ENCODE results near the gene PRKCA.

DNA sequence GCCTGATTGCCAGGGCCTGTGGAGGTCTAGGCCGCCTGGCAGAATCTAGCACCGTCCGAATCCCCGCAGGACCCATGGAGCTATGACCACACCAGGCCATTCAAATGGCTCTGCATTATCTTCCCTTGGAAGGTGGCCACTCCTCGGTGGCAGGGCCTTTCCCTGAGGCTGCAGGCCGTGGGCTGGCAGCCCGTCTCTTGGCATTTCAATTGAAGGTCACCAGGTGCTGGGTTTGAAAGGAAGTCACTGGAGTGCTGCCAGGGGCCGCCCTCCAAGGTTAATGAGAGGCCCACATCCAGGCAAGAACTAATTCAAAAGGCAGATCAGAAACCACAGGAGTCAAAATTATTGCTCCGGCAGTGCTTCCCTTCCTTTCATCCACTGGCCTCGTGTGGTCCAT is 504.8 kb downstream of the PRKCA start:
- TF ChIP-seq, protein P1, sequence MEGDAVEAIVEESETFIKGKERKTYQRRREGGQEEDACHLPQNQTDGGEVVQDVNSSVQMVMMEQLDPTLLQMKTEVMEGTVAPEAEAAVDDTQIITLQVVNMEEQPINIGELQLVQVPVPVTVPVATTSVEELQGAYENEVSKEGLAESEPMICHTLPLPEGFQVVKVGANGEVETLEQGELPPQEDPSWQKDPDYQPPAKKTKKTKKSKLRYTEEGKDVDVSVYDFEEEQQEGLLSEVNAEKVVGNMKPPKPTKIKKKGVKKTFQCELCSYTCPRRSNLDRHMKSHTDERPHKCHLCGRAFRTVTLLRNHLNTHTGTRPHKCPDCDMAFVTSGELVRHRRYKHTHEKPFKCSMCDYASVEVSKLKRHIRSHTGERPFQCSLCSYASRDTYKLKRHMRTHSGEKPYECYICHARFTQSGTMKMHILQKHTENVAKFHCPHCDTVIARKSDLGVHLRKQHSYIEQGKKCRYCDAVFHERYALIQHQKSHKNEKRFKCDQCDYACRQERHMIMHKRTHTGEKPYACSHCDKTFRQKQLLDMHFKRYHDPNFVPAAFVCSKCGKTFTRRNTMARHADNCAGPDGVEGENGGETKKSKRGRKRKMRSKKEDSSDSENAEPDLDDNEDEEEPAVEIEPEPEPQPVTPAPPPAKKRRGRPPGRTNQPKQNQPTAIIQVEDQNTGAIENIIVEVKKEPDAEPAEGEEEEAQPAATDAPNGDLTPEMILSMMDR (IDR thresholded peaks at IDR 0.05; ENCODE audit: low read depth, low read length), result no peak
- TF ChIP-seq EZH2phosphoT487 (IDR thresholded peaks at IDR 0.05; ENCODE audit: low read depth), result no peak
